Psoas muscle (tissue), 8 donors: ENCODE data around the gene STK32A. TPM values are rescaled to one million over a fixed set of nuclear protein-coding genes. Genes with fewer than 3 reads are reported as not detected.
A peak's percentile ranks its signal among the peaks of the same experiment; 100 is the strongest.

Experiments
- ATAC-seq, 4 donors: fragments of 200-7000 bp; cut with Tn5 transposase; one replicate each; pipeline ENCODE4 v1.9.1; 2020; ENCODE audit warnings: moderate library complexity in 3 of 4, mild to moderate bottlenecking in 2 of 4
- DNase-seq, 2 donors: peaks; one replicate each; pipeline ENCODE4 v3.0.0-alpha.2; 2020
- H3K27ac ChIP-seq: fragments of 200-600 bp; one replicate; pipeline ENCODE4 v1.8.0; 2022
- H3K27me3 ChIP-seq, 3 donors: fragments of 200-600 bp in 1 of 3; one replicate each; pipeline versions ENCODE4 v1.6.1 to v1.8.0; 2013 to 2022; ENCODE audit warnings: low read length in 2 of 3, mild to moderate bottlenecking in 2 of 3, moderate library complexity in 1 of 3; ENCODE audit not compliant: insufficient read depth in 3 of 3
- H3K36me3 ChIP-seq, 2 donors: fragments of 200-600 bp in 1 of 2; one replicate each; pipeline versions ENCODE4 v1.6.1 to v1.8.0; 2013 to 2022; ENCODE audit warnings: low read depth in 1 of 2, mild to moderate bottlenecking in 1 of 2, moderate library complexity in 1 of 2; ENCODE audit not compliant: insufficient read depth in 1 of 2
- H3K4me1 ChIP-seq: fragments of 200-600 bp; one replicate; pipeline ENCODE4 v1.8.0; 2022
- H3K4me3 ChIP-seq: fragments of 200-600 bp; one replicate; pipeline ENCODE4 v1.8.0; 2022; ENCODE audit warnings: mild to moderate bottlenecking
- H3K9me3 ChIP-seq: fragments of 200-600 bp; one replicate; pipeline ENCODE4 v1.8.0; 2022
- WGBS, 3 donors: extraction: QIAGEN DNeasy Blood & Tissue Kit; methylation state at CpG; one replicate each; pipeline versions ENCODE4 v1.1.6 to v1.1.7; 2013; 5-methylcytosine and 5-hydroxymethylcytosine counted together
- intact Hi-C, 2 donors: fragments of 100-400 bp; cut with DNase I; formaldehyde crosslinking; loops; one replicate each; pipeline versions ENCODE4 v1.11.0 to v1.14.2; 2022
- polyA plus RNA-seq, 3 donors: library from polyadenylated mRNA; stranded (reverse); fragments of 200-250 nt; gene quantifications; one replicate each; pipeline ENCODE4 v1.2.3, GENCODE V29; 2013
- total RNA-seq, 4 donors: library from RNA; stranded (reverse); fragmentation: NEBNext Ultra II Directional in 2 of 4; extraction: Animal tissue kit (Norgen Biotek cat#: 25700) in 2 of 4; gene quantifications; one replicate each; pipeline versions ENCODE4 v1.2.1 to v1.2.4, GENCODE V29; 2021 to 2023
- TF ChIP-seq, protein P1 (sequence below): fragments of 200-600 bp; IDR thresholded peaks from one replicate; pipeline ENCODE4 v1.8.0; 2022; ENCODE audit warnings: antibody characterized with exemption
- donor health status: healthy with polysubstance abuse.
- donor health status: DM: no; HTN: no; CAD: no; lungs with moderate emphysema.
- donor health status: Bipolar disorder and iron deficiency.
- donor health status: healthy.
- donor health status: DM: yes; HTN: yes; CAD: no.
- donor health status: DM: no; HTN: no; CAD: no.
- donor health status: DM: no; HTN: no; CAD: no.
- donor health status: DM: yes; HTN: yes; CAD: no.

The STK32A gene
- total and polyA plus RNA-seq, 7 donors, result 0.09 to 2.6 (median 0.30) TPM

DNA sequence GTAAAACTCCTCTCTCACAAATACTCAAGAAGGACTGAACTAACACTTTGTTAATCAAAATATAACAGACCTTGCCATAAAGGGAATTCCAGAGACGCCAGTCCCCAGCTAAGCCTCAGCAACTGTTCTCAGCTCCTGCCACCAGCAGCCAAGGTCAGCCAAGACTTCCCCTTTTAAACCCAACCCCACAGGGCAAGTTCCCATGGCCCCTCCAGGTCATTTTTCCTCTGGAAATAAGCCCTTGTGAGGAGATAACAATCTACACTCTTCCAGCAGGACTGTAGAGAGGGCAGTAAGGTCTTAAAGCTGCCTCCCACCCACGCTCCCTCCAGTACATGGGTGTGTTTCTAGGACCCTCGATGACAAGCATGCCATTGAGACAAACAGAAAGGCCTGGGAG lies 196.8 kb downstream of the STK32A start:
- Histone ChIP-seq H3K36me3 (no peaks in the 10 kb centered on the region), H3K4me1 (peaks cover 24% of the 10 kb centered on the region), H3K4me3 (no peak overlapping the region), H3K27me3 (no peaks in the 10 kb centered on the region), H3K9me3 (no peaks in the 10 kb centered on the region), H3K27ac (no peak overlapping the region)
- WGBS, 3 donors, result 57 to 71% (median 59%) methylated on average over 3 of the region's 3 CpGs
- ATAC-seq (no peak), DNase-seq (no peak)
- TF ChIP-seq, protein P1, sequence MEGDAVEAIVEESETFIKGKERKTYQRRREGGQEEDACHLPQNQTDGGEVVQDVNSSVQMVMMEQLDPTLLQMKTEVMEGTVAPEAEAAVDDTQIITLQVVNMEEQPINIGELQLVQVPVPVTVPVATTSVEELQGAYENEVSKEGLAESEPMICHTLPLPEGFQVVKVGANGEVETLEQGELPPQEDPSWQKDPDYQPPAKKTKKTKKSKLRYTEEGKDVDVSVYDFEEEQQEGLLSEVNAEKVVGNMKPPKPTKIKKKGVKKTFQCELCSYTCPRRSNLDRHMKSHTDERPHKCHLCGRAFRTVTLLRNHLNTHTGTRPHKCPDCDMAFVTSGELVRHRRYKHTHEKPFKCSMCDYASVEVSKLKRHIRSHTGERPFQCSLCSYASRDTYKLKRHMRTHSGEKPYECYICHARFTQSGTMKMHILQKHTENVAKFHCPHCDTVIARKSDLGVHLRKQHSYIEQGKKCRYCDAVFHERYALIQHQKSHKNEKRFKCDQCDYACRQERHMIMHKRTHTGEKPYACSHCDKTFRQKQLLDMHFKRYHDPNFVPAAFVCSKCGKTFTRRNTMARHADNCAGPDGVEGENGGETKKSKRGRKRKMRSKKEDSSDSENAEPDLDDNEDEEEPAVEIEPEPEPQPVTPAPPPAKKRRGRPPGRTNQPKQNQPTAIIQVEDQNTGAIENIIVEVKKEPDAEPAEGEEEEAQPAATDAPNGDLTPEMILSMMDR, result no peak
- intact Hi-C loops, result no loop called here

DNA sequence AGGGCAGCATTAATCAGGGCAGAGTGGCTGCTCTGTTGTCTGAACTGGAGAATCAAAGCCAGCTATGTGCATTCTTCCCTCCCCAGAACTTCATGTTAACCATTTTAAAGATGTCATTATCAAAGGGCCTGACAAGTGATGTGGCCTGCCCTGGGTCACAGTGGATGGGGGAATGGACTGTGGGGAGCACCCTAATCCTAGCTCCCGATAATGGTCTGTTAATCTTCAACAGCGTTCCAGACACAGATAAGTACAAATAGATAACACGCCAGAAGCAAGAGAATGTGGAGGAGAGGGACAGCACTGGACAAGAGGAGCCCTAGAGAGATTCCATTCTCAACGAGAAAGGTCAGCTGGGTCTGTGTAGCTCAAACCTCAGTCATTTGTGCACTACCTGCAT lies 197.5 kb downstream of the STK32A start:
- Histone ChIP-seq H3K4me1 (peaks cover 17% of the 10 kb centered on the region), H3K27me3 (no peaks in the 10 kb centered on the region), H3K27ac (no peak overlapping the region), H3K4me3 (no peak overlapping the region), H3K9me3 (no peaks in the 10 kb centered on the region), H3K36me3 (no peaks in the 10 kb centered on the region)
- ATAC-seq (no peak), DNase-seq (no peak)
- WGBS, 3 donors, result 71 to 80% (median 74%) methylated on average over 4 of the region's 4 CpGs
- TF ChIP-seq, protein P1, result no peak
- intact Hi-C loops, result no loop called here

DNA sequence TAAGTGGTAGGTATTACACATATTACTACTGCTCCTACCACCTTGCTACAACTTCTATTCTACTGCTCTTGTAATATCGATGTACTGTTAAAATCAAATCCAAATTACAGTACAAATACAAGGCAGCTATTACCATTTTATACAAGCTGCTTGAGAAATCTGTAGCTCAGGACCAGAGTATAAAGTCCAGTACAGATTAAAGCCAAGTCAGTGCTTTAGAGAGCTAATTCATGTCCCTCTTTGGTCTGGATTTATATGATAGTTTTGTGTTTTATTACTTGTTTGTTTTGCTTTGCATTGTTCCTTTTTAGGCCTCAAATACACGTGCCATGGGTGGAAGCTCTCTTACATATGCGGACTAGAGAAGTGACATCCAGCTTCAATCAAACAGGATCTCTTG lies 199.2 kb downstream of the STK32A start:
- Histone ChIP-seq H3K27me3 (no peaks in the 10 kb centered on the region), H3K9me3 (no peaks in the 10 kb centered on the region), H3K36me3 (no peaks in the 10 kb centered on the region), H3K27ac (no peak overlapping the region), H3K4me3 (no peak overlapping the region), H3K4me1 (peaks cover 6% of the 10 kb centered on the region)
- no peak for ATAC-seq
- TF ChIP-seq, protein P1, result no peak
- intact Hi-C loops, result no loop called here
- WGBS, 3 donors, result 75 to 81% (median 76%) methylated on average over 3 of the region's 3 CpGs
- no peak for DNase-seq

DNA sequence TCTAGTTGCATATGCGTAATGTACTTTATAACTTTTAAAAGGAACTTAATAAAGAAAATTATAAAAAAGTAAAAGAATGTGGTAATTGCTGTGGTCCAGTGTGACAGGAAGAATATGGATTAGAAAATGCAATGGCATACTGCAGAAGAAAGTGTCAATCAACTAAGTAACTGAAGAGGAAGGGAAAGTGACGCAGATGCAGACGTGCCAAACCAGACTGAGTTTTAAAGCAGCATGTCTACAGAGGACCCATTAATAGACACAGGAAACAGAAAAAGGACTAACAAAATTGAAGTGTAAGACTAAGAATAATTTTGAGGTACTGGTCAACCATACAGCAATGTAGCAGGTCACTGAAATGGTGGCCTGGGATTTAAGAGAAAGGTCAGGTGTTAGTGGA lies 201.8 kb downstream of the STK32A start:
- H3K4me3 ChIP-seq, result no peak overlapping the region
- H3K27me3 ChIP-seq, result no peaks in the 10 kb centered on the region
- ATAC-seq, result peak in 2 of 4 donors; percentile 27 to 54
- intact Hi-C loops, result no loop called here
- TF ChIP-seq, protein P1, result no peak
- H3K27ac ChIP-seq, result no peak overlapping the region
- WGBS, 3 donors, result 74 to 82% (median 78%) methylated on average over 3 of the region's 3 CpGs
- H3K36me3 ChIP-seq, result no peaks in the 10 kb centered on the region
- no peak for DNase-seq
- no peaks in the 10 kb centered on the region for H3K9me3 ChIP-seq
- peaks cover 9% of the 10 kb centered on the region for H3K4me1 ChIP-seq

DNA sequence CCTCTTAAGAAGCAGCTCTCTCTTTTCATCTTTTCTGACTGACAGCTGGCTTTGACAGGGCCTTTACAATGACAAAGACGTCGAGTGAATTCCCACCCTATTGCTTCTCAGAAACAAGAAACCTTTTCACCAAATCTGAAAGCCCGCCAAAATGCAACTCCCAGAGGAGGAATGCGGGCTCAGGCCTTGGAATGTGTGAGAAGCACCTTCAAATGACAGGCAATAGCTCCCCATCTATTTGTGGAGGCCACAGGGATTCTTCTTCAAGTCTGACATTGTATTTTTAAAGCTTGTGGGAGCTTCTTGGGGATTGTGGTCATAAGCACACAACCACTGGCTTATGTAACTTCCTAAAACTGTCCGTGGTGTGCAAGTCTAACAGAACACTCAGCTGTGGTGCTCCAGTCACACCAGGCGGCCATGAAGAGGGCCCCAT lies 202.4 kb downstream of the STK32A start:
- intact Hi-C loops, result no loop called here
- DNase-seq, result no peak
- WGBS, 3 donors, result 58 to 70% (median 62%) methylated on average over 6 of the region's 6 CpGs
- no peak overlapping the region for H3K4me3 ChIP-seq
- ATAC-seq, result no peak
- no peaks in the 10 kb centered on the region for H3K27me3 ChIP-seq
- H3K9me3 ChIP-seq, result no peaks in the 10 kb centered on the region
- H3K36me3 ChIP-seq, result no peaks in the 10 kb centered on the region
- H3K27ac ChIP-seq, result no peak overlapping the region
- H3K4me1 ChIP-seq, result peaks cover 3% of the 10 kb centered on the region
- TF ChIP-seq, protein P1, result no peak
